ENCODE results near the gene HLA-E. TPM values are rescaled to one million over a fixed set of nuclear protein-coding genes. Genes with fewer than 3 reads are reported as not detected.

The HLA-E gene
- total and polyA plus RNA-seq, 2 of the 13 experiments (the other 11 are each of a cell fraction or from before 2014, with no cell fraction given): 45.2 to 90.4 TPM

GRCh38 chr6:30463651-30464618 lies 25.4 kb upstream of the HLA-E start (continued):
- TF ChIP-seq ZMAT5 (CRISPR knock-in tag; IDR thresholded peaks at IDR 0.05; ENCODE audit: borderline replicate concordance, low read depth) (no peak), EED (CRISPR knock-in tag; IDR thresholded peaks at IDR 0.05) (peak; percentile 87), NAIF1 (CRISPR knock-in tag; IDR thresholded peaks at IDR 0.05; ENCODE audit: borderline replicate concordance) (peak; percentile 76; the same call in 1 of the 2 replicates), HMG20A (CRISPR knock-in tag; IDR thresholded peaks at IDR 0.05; ENCODE audit: borderline replicate concordance) (peak; percentile 37; the same call in 1 of the 2 replicates), ZNF800 (CRISPR knock-in tag; IDR thresholded peaks at IDR 0.05) (peak; percentile 65), GABPB1 (CRISPR knock-in tag; IDR thresholded peaks at IDR 0.05) (peak; percentile 64), KLF6 (CRISPR knock-in tag; IDR thresholded peaks at IDR 0.05) (peak; percentile 21; the same call in 1 of the 2 replicates), FOXJ3 (CRISPR knock-in tag; IDR thresholded peaks at IDR 0.05; ENCODE audit: borderline replicate concordance) (0 out of 2 replicates have a peak, but pooled peaks have one; percentile 13), KDM5B (CRISPR knock-in tag; IDR thresholded peaks at IDR 0.05; ENCODE audit: borderline replicate concordance) (peak; percentile 28; the same call in 1 of the 2 replicates), FUBP1 (CRISPR knock-in tag; IDR thresholded peaks at IDR 0.05; ENCODE audit: borderline replicate concordance) (no peak), ETV5 (CRISPR knock-in tag; IDR thresholded peaks at IDR 0.05; ENCODE audit: borderline replicate concordance) (peak; percentile 44; the same call in 1 of the 2 replicates), IRF9 (CRISPR knock-in tag; IDR thresholded peaks at IDR 0.05; ENCODE audit: borderline replicate concordance) (no peak), HNF1B (CRISPR knock-in tag; IDR thresholded peaks at IDR 0.05) (peak; percentile 42), IKZF4 (CRISPR knock-in tag; IDR thresholded peaks at IDR 0.05; ENCODE audit: borderline replicate concordance, low read depth, not compliant biosample characterization) (no peak), ZSCAN25 (CRISPR knock-in tag; IDR thresholded peaks at IDR 0.05) (no peak)
